Measurements from ENCODE around the gene PACRG.

DNA sequence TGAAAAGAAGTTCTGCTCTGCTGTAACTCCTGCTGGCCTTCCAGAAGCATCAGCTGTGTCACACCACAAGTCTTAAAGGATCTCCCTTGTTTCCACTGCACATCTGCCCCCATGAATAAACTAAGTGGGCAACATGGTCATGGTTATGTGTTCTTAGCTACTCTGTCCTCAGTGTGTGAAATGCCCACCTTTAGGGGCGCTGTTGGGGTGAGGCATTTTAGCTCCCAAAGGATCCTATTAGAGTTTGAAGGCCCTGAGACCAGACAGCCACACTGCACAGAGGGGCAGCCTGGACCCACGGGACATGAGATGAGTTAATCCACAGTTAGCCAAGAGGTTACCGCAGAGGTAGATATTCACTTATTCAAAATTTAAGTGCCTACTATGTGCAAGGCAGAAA, 392.4 kb downstream of the PACRG start:
- TF ChIP-seq POLR2A (IDR thresholded peaks at IDR 0.05; ENCODE audit: control extremely low read depth in 1 of 2, low read depth in 2 of 2, low read length in 2 of 2) (no peak), EZH2 (IDR thresholded peaks at IDR 0.05; ENCODE audit: low read depth, low read length, severe bottlenecking) (no peak), ASH2L (IDR thresholded peaks at IDR 0.05; ENCODE audit: low read length) (no peak)
- TF ChIP-seq, protein P1, sequence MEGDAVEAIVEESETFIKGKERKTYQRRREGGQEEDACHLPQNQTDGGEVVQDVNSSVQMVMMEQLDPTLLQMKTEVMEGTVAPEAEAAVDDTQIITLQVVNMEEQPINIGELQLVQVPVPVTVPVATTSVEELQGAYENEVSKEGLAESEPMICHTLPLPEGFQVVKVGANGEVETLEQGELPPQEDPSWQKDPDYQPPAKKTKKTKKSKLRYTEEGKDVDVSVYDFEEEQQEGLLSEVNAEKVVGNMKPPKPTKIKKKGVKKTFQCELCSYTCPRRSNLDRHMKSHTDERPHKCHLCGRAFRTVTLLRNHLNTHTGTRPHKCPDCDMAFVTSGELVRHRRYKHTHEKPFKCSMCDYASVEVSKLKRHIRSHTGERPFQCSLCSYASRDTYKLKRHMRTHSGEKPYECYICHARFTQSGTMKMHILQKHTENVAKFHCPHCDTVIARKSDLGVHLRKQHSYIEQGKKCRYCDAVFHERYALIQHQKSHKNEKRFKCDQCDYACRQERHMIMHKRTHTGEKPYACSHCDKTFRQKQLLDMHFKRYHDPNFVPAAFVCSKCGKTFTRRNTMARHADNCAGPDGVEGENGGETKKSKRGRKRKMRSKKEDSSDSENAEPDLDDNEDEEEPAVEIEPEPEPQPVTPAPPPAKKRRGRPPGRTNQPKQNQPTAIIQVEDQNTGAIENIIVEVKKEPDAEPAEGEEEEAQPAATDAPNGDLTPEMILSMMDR (IDR thresholded peaks at IDR 0.05; ENCODE audit: control extremely low read depth in 1 of 3, insufficient read depth in 1 of 3, low read depth in 1 of 3, low read length in 3 of 3) = peak; percentile 2 to 61 (median 29); a peak in 3 of 4 replicates
